Neural progenitor cell (in vitro differentiated cells): ENCODE measurements around the gene PAN2.

Experiments
- EZH2 ChIP-seq: fragments of 200-600 bp; sonication (generic); IDR thresholded peaks from 2 replicates; pipeline ENCODE4 v1.6.1; 2017; ENCODE audit warnings: antibody characterized with exemption, mild to moderate bottlenecking, moderate library complexity
- TF ChIP-seq, protein P1 (sequence below): fragments of 200-600 bp; sonication (generic); IDR thresholded peaks from 2 replicates; pipeline ENCODE4 v1.5.1; 2017; ENCODE audit warnings: antibody characterized with exemption, mild to moderate bottlenecking

DNA sequence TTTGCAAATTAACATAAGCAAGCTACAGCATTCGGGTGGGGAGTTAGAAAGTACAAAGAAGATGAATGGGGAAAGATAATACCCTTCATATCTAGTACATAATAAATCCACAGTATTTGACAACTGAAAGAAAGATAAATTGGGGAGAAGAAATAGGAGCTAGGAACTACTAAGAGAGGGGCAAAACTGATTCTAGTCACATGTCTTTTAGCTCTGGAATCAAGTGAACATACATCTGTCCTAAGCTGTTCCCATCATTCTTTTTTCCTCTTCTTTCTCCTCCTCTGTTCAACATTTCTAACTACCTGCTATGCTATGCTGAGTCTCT, 44.2 kb upstream of the PAN2 start:
- no peak for TF ChIP-seq EZH2
- TF ChIP-seq, protein P1, sequence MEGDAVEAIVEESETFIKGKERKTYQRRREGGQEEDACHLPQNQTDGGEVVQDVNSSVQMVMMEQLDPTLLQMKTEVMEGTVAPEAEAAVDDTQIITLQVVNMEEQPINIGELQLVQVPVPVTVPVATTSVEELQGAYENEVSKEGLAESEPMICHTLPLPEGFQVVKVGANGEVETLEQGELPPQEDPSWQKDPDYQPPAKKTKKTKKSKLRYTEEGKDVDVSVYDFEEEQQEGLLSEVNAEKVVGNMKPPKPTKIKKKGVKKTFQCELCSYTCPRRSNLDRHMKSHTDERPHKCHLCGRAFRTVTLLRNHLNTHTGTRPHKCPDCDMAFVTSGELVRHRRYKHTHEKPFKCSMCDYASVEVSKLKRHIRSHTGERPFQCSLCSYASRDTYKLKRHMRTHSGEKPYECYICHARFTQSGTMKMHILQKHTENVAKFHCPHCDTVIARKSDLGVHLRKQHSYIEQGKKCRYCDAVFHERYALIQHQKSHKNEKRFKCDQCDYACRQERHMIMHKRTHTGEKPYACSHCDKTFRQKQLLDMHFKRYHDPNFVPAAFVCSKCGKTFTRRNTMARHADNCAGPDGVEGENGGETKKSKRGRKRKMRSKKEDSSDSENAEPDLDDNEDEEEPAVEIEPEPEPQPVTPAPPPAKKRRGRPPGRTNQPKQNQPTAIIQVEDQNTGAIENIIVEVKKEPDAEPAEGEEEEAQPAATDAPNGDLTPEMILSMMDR, result no peak
